GM23338 (cell line): Measurements from ENCODE around the gene PTBP2. TPM values are rescaled to one million over a fixed set of nuclear protein-coding genes. Genes with fewer than 3 reads are reported as not detected.

Experiments
- ATAC-seq: fragments of 200-7000 bp; cut with Tn5 transposase; 3 replicates; pipeline ENCODE4 v1.9.1; 2020
- DNase-seq: peaks from one replicate; pipeline ENCODE4 v3.0.0-alpha.2; 2015; ENCODE audit warnings: low spot score
- H2AFZ ChIP-seq: fragments of 200-600 bp; sonication (generic); 2 replicates; pipeline ENCODE4 v1.8.0; 2016; ENCODE audit warnings: antibody characterized with exemption, mild to moderate bottlenecking, moderate library complexity
- H3F3A ChIP-seq: fragments of 200-600 bp; sonication (generic); replicated peaks from 2 replicates; pipeline ENCODE4 v1.8.0; 2017; ENCODE audit warnings: antibody characterized with exemption, mixed run types, low read depth
- H3K27ac ChIP-seq: fragments of 200-600 bp; sonication (generic); 2 replicates; pipeline ENCODE4 v1.6.1; 2016; ENCODE audit warnings: low read depth
- H3K27me3 ChIP-seq: fragments of 200-600 bp; sonication (generic); 2 replicates; pipeline ENCODE4 v1.8.0; 2016; ENCODE audit warnings: mild to moderate bottlenecking, mixed run types, moderate library complexity; ENCODE audit not compliant: insufficient read depth
- H3K36me3 ChIP-seq: fragments of 200-600 bp; sonication (generic); 2 replicates; pipeline ENCODE4 v1.8.0; 2016; ENCODE audit warnings: mild to moderate bottlenecking; ENCODE audit not compliant: insufficient read depth
- H3K4me1 ChIP-seq: fragments of 200-600 bp; sonication (generic); 2 replicates; pipeline ENCODE4 v1.8.0; 2016; ENCODE audit warnings: mild to moderate bottlenecking, moderate library complexity; ENCODE audit not compliant: insufficient read depth
- H3K4me2 ChIP-seq: fragments of 200-600 bp; sonication (generic); 2 replicates; pipeline ENCODE4 v1.7.1; 2017; ENCODE audit warnings: mixed run types
- H3K4me3 ChIP-seq: fragments of 200-600 bp; sonication (generic); 2 replicates; pipeline ENCODE4 v1.6.1; 2016; ENCODE audit warnings: mixed run types
- H3K79me2 ChIP-seq: fragments of 200-600 bp; sonication (generic); replicated peaks from 2 replicates; pipeline ENCODE4 v1.8.0; 2017; ENCODE audit warnings: mild to moderate bottlenecking; ENCODE audit not compliant: insufficient read depth
- H3K9me2 ChIP-seq: fragments of 200-600 bp; sonication (generic); 2 replicates; pipeline ENCODE4 v1.8.0; 2017; ENCODE audit not compliant: insufficient read depth
- H4K20me1 ChIP-seq: fragments of 200-600 bp; sonication (generic); replicated peaks from 2 replicates; pipeline ENCODE4 v1.8.0; 2017; ENCODE audit warnings: mild to moderate bottlenecking; ENCODE audit not compliant: insufficient read depth
- H3K27ac Mint-ChIP-seq: 2 replicates; pipeline ENCODE4 v1.8.0; 2020; ENCODE audit warnings: inconsistent platforms, mild to moderate bottlenecking, moderate library complexity, mixed read lengths
- H3K27me3 Mint-ChIP-seq: 3 replicates; pipeline ENCODE4 v1.8.0; 2022; ENCODE audit warnings: low read depth, mild to moderate bottlenecking, moderate library complexity, mixed read lengths, inconsistent platforms; ENCODE audit not compliant: insufficient read depth, poor library complexity
- H3K36me3 Mint-ChIP-seq: 3 replicates; pipeline ENCODE4 v1.8.0; 2021; ENCODE audit warnings: low read depth, mild to moderate bottlenecking, inconsistent platforms, moderate library complexity, mixed read lengths
- H3K4me1 Mint-ChIP-seq: 3 replicates; pipeline ENCODE4 v1.8.0; 2020; ENCODE audit warnings: mild to moderate bottlenecking, inconsistent platforms, mixed read lengths
- H3K4me3 Mint-ChIP-seq: 3 replicates; pipeline ENCODE4 v1.8.0; 2021; ENCODE audit warnings: moderate library complexity, mild to moderate bottlenecking, inconsistent platforms, mixed read lengths
- H3K9me3 Mint-ChIP-seq: 3 replicates; pipeline ENCODE4 v1.8.0; 2020; ENCODE audit warnings: moderate library complexity, mild to moderate bottlenecking, inconsistent platforms, mixed read lengths
- CREB1 ChIP-seq: fragments of 250-450 bp; sonication (Bioruptor Pico); IDR thresholded peaks from 2 replicates; pipeline ENCODE4 v1.5.0; 2020; ENCODE audit warnings: low read depth, mild to moderate bottlenecking, moderate library complexity
- EZH2 ChIP-seq: fragments of 200-600 bp; sonication (generic); IDR thresholded peaks from one replicate; pipeline ENCODE4 v1.8.0; 2017; ENCODE audit warnings: antibody characterized with exemption, mild to moderate bottlenecking, low read depth; ENCODE audit not compliant: unreplicated experiment
- EZH2phosphoT487 ChIP-seq: fragments of 200-600 bp; sonication (generic); IDR thresholded peaks from one replicate; pipeline ENCODE4 v1.8.1; 2018; ENCODE audit warnings: antibody characterized with exemption; ENCODE audit not compliant: unreplicated experiment
- JUNB ChIP-seq: IDR thresholded peaks from one replicate; pipeline ENCODE4 v1.6.1; 2016; ENCODE audit warnings: antibody characterized with exemption; ENCODE audit not compliant: unreplicated experiment
- NANOG ChIP-seq: IDR thresholded peaks from 2 replicates; pipeline ENCODE4 v1.6.1; 2016; ENCODE audit warnings: antibody characterized with exemption, borderline replicate concordance
- POLR2AphosphoS5 ChIP-seq: IDR thresholded peaks from 2 replicates; pipeline ENCODE4 v1.6.1; 2016; ENCODE audit warnings: antibody characterized with exemption, low read depth
- STAT1 ChIP-seq: IDR thresholded peaks from one replicate; pipeline ENCODE4 v1.6.1; 2016; ENCODE audit warnings: antibody characterized with exemption; ENCODE audit not compliant: unreplicated experiment
- ZNF114 ChIP-seq: fragments of 250-450 bp; sonication (Bioruptor Pico); IDR thresholded peaks from 2 replicates; pipeline ENCODE4 v1.5.0; 2020; ENCODE audit warnings: mild to moderate bottlenecking, moderate library complexity
- ZNF331 ChIP-seq: fragments of 250-450 bp; sonication (Bioruptor Pico); IDR thresholded peaks from 2 replicates; pipeline ENCODE4 v1.5.0; 2020; ENCODE audit warnings: low read depth, mild to moderate bottlenecking, moderate library complexity
- polyA plus RNA-seq: library from polyadenylated mRNA; unstranded; fragments of >200 nt; fragmentation: Nextera tagmentation; extraction: Ambion mirVana; gene quantifications from 2 replicates; pipeline ENCODE4 v1.2.1, GENCODE V29; 2016
- total RNA-seq: library from RNA; depleted of rRNA; stranded (reverse); fragments of >200 nt; shearing (Covaris generic); gene quantifications from 2 replicates; pipeline ENCODE4 v1.2.3, GENCODE V29; 2014
- TF ChIP-seq, protein P1 (sequence below): IDR thresholded peaks from 2 replicates; pipeline ENCODE4 v1.6.1; 2016; ENCODE audit warnings: antibody characterized with exemption
- TF ChIP-seq, protein P2 (sequence below), 2 experiments: fragments of 200-600 bp in 1 of 2; sonication (generic) in 1 of 2; conservative IDR thresholded peaks; 2 replicates each; pipeline versions ENCODE4 v1.5.1 to v1.6.1; 2016 to 2017; ENCODE audit warnings: antibody characterized with exemption in 2 of 2, low read depth in 2 of 2, mild to moderate bottlenecking in 2 of 2, moderate library complexity in 1 of 2
- TF ChIP-seq, protein P3 (sequence below): fragments of 250-450 bp; sonication (Bioruptor Pico); IDR thresholded peaks from 2 replicates; pipeline ENCODE4 v1.5.0; 2020; ENCODE audit warnings: mild to moderate bottlenecking, moderate library complexity
- TF ChIP-seq, protein P4 (sequence below): IDR thresholded peaks from one replicate; pipeline ENCODE4 v1.6.1; 2018; ENCODE audit warnings: antibody characterized with exemption; ENCODE audit not compliant: unreplicated experiment

Gene PTBP2
- total and polyA plus RNA-seq, 2 experiments from 2014 or later = 50.2 to 108 TPM

DNA sequence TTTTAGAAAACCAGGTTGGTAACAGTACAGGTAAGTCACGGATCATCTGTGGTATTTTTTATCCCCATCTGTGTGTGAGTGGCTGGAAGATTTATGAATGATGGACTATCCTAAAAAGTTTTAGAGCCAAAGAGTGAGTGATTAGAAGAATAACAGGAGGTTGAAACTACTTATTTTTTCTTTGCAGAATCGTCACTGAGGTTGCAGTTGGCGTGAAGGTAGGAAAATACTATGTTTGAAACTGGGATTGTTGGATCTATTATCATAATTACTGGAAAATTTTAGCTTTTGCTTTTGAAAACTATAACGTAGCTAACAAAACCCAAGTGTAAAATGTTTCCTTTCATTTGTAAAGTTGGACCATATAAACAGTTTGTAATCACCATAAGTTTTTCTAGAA, 1.8 kb downstream of the PTBP2 start:
- Mint-ChIP-seq H3K4me1 (peaks cover 31% of the 10 kb centered on the region), H3K4me3 (peak overlapping the region; percentile 97), H3K9me3 (0 out of 3 replicates have a peak, but pooled peaks cover 2% of the 10 kb centered on the region), H3K27ac (peak overlapping the region; percentile 80), H3K36me3 (peaks cover 61% of the 10 kb centered on the region), H3K27me3 (peaks cover 2% of the 10 kb centered on the region)
- peaks cover 20% of the 10 kb centered on the region for H3K4me1 ChIP-seq
- no peak overlapping the region for H2AFZ ChIP-seq
- H3K79me2 ChIP-seq = peaks cover 68% of the 10 kb centered on the region
- TF ChIP-seq, protein P1, sequence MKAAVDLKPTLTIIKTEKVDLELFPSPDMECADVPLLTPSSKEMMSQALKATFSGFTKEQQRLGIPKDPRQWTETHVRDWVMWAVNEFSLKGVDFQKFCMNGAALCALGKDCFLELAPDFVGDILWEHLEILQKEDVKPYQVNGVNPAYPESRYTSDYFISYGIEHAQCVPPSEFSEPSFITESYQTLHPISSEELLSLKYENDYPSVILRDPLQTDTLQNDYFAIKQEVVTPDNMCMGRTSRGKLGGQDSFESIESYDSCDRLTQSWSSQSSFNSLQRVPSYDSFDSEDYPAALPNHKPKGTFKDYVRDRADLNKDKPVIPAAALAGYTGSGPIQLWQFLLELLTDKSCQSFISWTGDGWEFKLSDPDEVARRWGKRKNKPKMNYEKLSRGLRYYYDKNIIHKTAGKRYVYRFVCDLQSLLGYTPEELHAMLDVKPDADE = no peak
- TF ChIP-seq STAT1 (no peak), POLR2AphosphoS5 (no peak), NANOG (no peak), EZH2phosphoT487 (no peak), JUNB (no peak), ZNF331 (CRISPR knock-in tag) (no peak), EZH2 (no peak), ZNF114 (no peak), CREB1 (no peak)
- TF ChIP-seq, protein P2, sequence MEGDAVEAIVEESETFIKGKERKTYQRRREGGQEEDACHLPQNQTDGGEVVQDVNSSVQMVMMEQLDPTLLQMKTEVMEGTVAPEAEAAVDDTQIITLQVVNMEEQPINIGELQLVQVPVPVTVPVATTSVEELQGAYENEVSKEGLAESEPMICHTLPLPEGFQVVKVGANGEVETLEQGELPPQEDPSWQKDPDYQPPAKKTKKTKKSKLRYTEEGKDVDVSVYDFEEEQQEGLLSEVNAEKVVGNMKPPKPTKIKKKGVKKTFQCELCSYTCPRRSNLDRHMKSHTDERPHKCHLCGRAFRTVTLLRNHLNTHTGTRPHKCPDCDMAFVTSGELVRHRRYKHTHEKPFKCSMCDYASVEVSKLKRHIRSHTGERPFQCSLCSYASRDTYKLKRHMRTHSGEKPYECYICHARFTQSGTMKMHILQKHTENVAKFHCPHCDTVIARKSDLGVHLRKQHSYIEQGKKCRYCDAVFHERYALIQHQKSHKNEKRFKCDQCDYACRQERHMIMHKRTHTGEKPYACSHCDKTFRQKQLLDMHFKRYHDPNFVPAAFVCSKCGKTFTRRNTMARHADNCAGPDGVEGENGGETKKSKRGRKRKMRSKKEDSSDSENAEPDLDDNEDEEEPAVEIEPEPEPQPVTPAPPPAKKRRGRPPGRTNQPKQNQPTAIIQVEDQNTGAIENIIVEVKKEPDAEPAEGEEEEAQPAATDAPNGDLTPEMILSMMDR (conservative IDR thresholded peaks at IDR 0.05; ENCODE audit: low read depth in 2 of 2) = no peak
- TF ChIP-seq, protein P3, sequence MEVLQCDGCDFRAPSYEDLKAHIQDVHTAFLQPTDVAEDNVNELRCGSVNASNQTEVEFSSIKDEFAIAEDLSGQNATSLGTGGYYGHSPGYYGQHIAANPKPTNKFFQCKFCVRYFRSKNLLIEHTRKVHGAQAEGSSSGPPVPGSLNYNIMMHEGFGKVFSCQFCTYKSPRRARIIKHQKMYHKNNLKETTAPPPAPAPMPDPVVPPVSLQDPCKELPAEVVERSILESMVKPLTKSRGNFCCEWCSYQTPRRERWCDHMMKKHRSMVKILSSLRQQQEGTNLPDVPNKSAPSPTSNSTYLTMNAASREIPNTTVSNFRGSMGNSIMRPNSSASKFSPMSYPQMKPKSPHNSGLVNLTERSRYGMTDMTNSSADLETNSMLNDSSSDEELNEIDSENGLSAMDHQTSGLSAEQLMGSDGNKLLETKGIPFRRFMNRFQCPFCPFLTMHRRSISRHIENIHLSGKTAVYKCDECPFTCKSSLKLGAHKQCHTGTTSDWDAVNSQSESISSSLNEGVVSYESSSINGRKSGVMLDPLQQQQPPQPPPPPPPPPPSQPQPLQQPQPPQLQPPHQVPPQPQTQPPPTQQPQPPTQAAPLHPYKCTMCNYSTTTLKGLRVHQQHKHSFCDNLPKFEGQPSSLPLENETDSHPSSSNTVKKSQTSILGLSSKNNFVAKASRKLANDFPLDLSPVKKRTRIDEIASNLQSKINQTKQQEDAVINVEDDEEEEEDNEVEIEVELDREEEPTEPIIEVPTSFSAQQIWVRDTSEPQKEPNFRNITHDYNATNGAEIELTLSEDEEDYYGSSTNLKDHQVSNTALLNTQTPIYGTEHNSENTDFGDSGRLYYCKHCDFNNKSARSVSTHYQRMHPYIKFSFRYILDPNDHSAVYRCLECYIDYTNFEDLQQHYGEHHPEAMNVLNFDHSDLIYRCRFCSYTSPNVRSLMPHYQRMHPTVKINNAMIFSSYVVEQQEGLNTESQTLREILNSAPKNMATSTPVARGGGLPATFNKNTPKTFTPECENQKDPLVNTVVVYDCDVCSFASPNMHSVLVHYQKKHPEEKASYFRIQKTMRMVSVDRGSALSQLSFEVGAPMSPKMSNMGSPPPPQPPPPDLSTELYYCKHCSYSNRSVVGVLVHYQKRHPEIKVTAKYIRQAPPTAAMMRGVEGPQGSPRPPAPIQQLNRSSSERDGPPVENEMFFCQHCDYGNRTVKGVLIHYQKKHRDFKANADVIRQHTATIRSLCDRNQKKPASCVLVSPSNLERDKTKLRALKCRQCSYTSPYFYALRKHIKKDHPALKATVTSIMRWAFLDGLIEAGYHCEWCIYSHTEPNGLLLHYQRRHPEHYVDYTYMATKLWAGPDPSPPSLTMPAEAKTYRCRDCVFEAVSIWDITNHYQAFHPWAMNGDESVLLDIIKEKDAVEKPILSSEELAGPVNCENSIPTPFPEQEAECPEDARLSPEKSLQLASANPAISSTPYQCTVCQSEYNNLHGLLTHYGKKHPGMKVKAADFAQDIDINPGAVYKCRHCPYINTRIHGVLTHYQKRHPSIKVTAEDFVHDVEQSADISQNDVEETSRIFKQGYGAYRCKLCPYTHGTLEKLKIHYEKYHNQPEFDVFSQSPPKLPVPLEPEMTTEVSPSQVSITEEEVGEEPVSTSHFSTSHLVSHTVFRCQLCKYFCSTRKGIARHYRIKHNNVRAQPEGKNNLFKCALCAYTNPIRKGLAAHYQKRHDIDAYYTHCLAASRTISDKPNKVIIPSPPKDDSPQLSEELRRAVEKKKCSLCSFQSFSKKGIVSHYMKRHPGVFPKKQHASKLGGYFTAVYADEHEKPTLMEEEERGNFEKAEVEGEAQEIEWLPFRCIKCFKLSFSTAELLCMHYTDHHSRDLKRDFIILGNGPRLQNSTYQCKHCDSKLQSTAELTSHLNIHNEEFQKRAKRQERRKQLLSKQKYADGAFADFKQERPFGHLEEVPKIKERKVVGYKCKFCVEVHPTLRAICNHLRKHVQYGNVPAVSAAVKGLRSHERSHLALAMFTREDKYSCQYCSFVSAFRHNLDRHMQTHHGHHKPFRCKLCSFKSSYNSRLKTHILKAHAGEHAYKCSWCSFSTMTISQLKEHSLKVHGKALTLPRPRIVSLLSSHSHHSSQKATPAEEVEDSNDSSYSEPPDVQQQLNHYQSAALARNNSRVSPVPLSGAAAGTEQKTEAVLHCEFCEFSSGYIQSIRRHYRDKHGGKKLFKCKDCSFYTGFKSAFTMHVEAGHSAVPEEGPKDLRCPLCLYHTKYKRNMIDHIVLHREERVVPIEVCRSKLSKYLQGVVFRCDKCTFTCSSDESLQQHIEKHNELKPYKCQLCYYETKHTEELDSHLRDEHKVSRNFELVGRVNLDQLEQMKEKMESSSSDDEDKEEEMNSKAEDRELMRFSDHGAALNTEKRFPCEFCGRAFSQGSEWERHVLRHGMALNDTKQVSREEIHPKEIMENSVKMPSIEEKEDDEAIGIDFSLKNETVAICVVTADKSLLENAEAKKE (CRISPR knock-in tag) = no peak
- TF ChIP-seq, protein P4, sequence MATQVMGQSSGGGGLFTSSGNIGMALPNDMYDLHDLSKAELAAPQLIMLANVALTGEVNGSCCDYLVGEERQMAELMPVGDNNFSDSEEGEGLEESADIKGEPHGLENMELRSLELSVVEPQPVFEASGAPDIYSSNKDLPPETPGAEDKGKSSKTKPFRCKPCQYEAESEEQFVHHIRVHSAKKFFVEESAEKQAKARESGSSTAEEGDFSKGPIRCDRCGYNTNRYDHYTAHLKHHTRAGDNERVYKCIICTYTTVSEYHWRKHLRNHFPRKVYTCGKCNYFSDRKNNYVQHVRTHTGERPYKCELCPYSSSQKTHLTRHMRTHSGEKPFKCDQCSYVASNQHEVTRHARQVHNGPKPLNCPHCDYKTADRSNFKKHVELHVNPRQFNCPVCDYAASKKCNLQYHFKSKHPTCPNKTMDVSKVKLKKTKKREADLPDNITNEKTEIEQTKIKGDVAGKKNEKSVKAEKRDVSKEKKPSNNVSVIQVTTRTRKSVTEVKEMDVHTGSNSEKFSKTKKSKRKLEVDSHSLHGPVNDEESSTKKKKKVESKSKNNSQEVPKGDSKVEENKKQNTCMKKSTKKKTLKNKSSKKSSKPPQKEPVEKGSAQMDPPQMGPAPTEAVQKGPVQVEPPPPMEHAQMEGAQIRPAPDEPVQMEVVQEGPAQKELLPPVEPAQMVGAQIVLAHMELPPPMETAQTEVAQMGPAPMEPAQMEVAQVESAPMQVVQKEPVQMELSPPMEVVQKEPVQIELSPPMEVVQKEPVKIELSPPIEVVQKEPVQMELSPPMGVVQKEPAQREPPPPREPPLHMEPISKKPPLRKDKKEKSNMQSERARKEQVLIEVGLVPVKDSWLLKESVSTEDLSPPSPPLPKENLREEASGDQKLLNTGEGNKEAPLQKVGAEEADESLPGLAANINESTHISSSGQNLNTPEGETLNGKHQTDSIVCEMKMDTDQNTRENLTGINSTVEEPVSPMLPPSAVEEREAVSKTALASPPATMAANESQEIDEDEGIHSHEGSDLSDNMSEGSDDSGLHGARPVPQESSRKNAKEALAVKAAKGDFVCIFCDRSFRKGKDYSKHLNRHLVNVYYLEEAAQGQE = no peak
- H3K27ac ChIP-seq = peak overlapping the region; percentile 95
- H4K20me1 ChIP-seq = peaks cover 11% of the 10 kb centered on the region; the same call in 1 of the 2 replicates
- DNase-seq = no peak
- H3K9me2 ChIP-seq = no peaks in the 10 kb centered on the region
- peaks cover 7% of the 10 kb centered on the region; the same call in 1 of the 2 replicates for H3K36me3 ChIP-seq
- ATAC-seq = no peak
- peak overlapping the region; percentile 89 for H3K4me3 ChIP-seq
- peak overlapping the region; percentile 87 for H3K4me2 ChIP-seq
- no peaks in the 10 kb centered on the region for H3F3A ChIP-seq
- no peaks in the 10 kb centered on the region for H3K27me3 ChIP-seq
